ENCODE data around the gene ANKRD62.

The ANKRD62 gene

GRCh38 chr18:12102136-12102842 lies 8.6 kb downstream of the ANKRD62 start:
- Histone ChIP-seq H4K20me1 (ENCODE audit: insufficient read depth, low read length) (no peaks in the 10 kb centered on the region), H3K9ac (ENCODE audit: low read length) (no peak overlapping the region), H3K36me3 (replicated peaks; ENCODE audit: insufficient read depth, low read length) (no peaks in the 10 kb centered on the region), H3K9me3 (replicated peaks; ENCODE audit: insufficient read depth, low read length) (no peaks in the 10 kb centered on the region), H3K4me2 (ENCODE audit: low read depth, low read length) (no peak overlapping the region), H3K27ac (ENCODE audit: low read length) (no peak overlapping the region), H3K9me2 (replicated peaks; ENCODE audit: insufficient read depth, low read length) (no peaks in the 10 kb centered on the region), H3F3A (ENCODE audit: insufficient read depth, low read length) (no peaks in the 10 kb centered on the region), H3K4me3 (ENCODE audit: low read length) (no peak overlapping the region), H2AFZ (ENCODE audit: low read length) (no peak overlapping the region), H3K27me3 (replicated peaks; ENCODE audit: insufficient read depth, low read length) (no peaks in the 10 kb centered on the region), H3K79me2 (ENCODE audit: low read length) (no peaks in the 10 kb centered on the region), H3K4me1 (ENCODE audit: low read length) (no peaks in the 10 kb centered on the region)
- TF ChIP-seq CTCF (IDR thresholded peaks at IDR 0.05; ENCODE audit: low read length), result no peak
- TF ChIP-seq EZH2 (optimal IDR thresholded peaks at IDR 0.05; ENCODE audit: low read depth, low read length), result no peak
- TF ChIP-seq EZH2phosphoT487 (IDR thresholded peaks at IDR 0.05; ENCODE audit: low read length), result no peak
- no peak for DNase-seq

- H3K4me2 ChIP-seq (ENCODE audit: low read depth, low read length), result no peak overlapping the region
- no peak for TF ChIP-seq CTCF (IDR thresholded peaks at IDR 0.05; ENCODE audit: low read length)
- no peak for TF ChIP-seq EZH2 (optimal IDR thresholded peaks at IDR 0.05; ENCODE audit: low read depth, low read length)
- no peak for TF ChIP-seq EZH2phosphoT487 (IDR thresholded peaks at IDR 0.05; ENCODE audit: low read length)
- no peaks in the 10 kb centered on the region for H3K36me3 ChIP-seq (replicated peaks; ENCODE audit: insufficient read depth, low read length)
- H3K4me1 ChIP-seq (ENCODE audit: low read length), result no peaks in the 10 kb centered on the region
- no peak overlapping the region for H3K4me3 ChIP-seq (ENCODE audit: low read length)
- H3K27me3 ChIP-seq (replicated peaks; ENCODE audit: insufficient read depth, low read length), result no peaks in the 10 kb centered on the region
- no peaks in the 10 kb centered on the region for H3K79me2 ChIP-seq (ENCODE audit: low read length)
- H2AFZ ChIP-seq (ENCODE audit: low read length), result no peak overlapping the region
- no peaks in the 10 kb centered on the region for H4K20me1 ChIP-seq (ENCODE audit: insufficient read depth, low read length)
- H3K9ac ChIP-seq (ENCODE audit: low read length), result no peak overlapping the region
- DNase-seq, result no peak
- H3K27ac ChIP-seq (ENCODE audit: low read length), result no peak overlapping the region
- no peaks in the 10 kb centered on the region for H3F3A ChIP-seq (ENCODE audit: insufficient read depth, low read length)
- H3K9me3 ChIP-seq (replicated peaks; ENCODE audit: insufficient read depth, low read length), result no peaks in the 10 kb centered on the region
- H3K9me2 ChIP-seq (replicated peaks; ENCODE audit: insufficient read depth, low read length), result no peaks in the 10 kb centered on the region
These were observed 12.8 kb downstream of the ANKRD62 start for GRCh38 chr18:12106471-12106870.

GRCh38 chr18:12109836-12110235 lies 16.2 kb downstream of the ANKRD62 start:
- DNase-seq, result peak; percentile 23
- no peak overlapping the region for H3K9ac ChIP-seq (ENCODE audit: low read length)
- TF ChIP-seq EZH2phosphoT487 (IDR thresholded peaks at IDR 0.05; ENCODE audit: low read length) (no peak), CTCF (IDR thresholded peaks at IDR 0.05; ENCODE audit: low read length) (no peak), EZH2 (optimal IDR thresholded peaks at IDR 0.05; ENCODE audit: low read depth, low read length) (no peak)
- no peak overlapping the region for H3K4me2 ChIP-seq (ENCODE audit: low read depth, low read length)
- H2AFZ ChIP-seq (ENCODE audit: low read length), result no peak overlapping the region
- no peaks in the 10 kb centered on the region for H3K79me2 ChIP-seq (ENCODE audit: low read length)
- H3K4me3 ChIP-seq (ENCODE audit: low read length), result no peak overlapping the region
- H4K20me1 ChIP-seq (ENCODE audit: insufficient read depth, low read length), result no peaks in the 10 kb centered on the region
- no peaks in the 10 kb centered on the region for H3K36me3 ChIP-seq (replicated peaks; ENCODE audit: insufficient read depth, low read length)
- H3K27me3 ChIP-seq (replicated peaks; ENCODE audit: insufficient read depth, low read length), result no peaks in the 10 kb centered on the region
- no peaks in the 10 kb centered on the region for H3K9me3 ChIP-seq (replicated peaks; ENCODE audit: insufficient read depth, low read length)
- H3K4me1 ChIP-seq (ENCODE audit: low read length), result no peaks in the 10 kb centered on the region
- no peaks in the 10 kb centered on the region for H3K9me2 ChIP-seq (replicated peaks; ENCODE audit: insufficient read depth, low read length)
- H3F3A ChIP-seq (ENCODE audit: insufficient read depth, low read length), result no peaks in the 10 kb centered on the region
- H3K27ac ChIP-seq (ENCODE audit: low read length), result no peak overlapping the region

All from MM.1S (cell line).